Muscle layer of duodenum (tissue), 2 donors: ENCODE data around the gene TBCCD1.

Experiments used
- H3K27ac ChIP-seq: one replicate; pipeline ENCODE4 v1.7.0; 2013; ENCODE audit warnings: mild to moderate bottlenecking, low read length
- H3K27me3 ChIP-seq: one replicate; pipeline ENCODE4 v1.7.0; 2013; ENCODE audit warnings: low read depth, mild to moderate bottlenecking, control low read depth, low read length
- H3K36me3 ChIP-seq, 2 donors: one replicate each; pipeline ENCODE4 v1.7.0; 2013; ENCODE audit warnings: low read length in 2 of 2, control low read depth in 1 of 2, mild to moderate bottlenecking in 1 of 2; ENCODE audit not compliant: insufficient read depth in 2 of 2, control insufficient read depth in 1 of 2
- H3K4me1 ChIP-seq, 2 donors: one replicate each; pipeline ENCODE4 v1.7.0; 2013; ENCODE audit warnings: low read length in 2 of 2, mild to moderate bottlenecking in 2 of 2, control low read depth in 1 of 2, moderate library complexity in 1 of 2; ENCODE audit not compliant: insufficient read depth in 2 of 2, control insufficient read depth in 1 of 2
- H3K4me3 ChIP-seq, 2 donors: one replicate each; pipeline ENCODE4 v1.7.0; 2013; ENCODE audit warnings: low read length in 2 of 2, low read depth in 1 of 2, mild to moderate bottlenecking in 1 of 2
- H3K9me3 ChIP-seq, 2 donors: one replicate each; pipeline ENCODE4 v1.7.0; 2013; ENCODE audit warnings: low read length in 2 of 2, control low read depth in 1 of 2, mild to moderate bottlenecking in 1 of 2; ENCODE audit not compliant: control insufficient read depth in 1 of 2
- donor health status: healthy.

TBCCD1 gene

GRCh38 chr3:186514296-186515002 lies 52.7 kb downstream of the TBCCD1 start:
- Histone ChIP-seq H3K4me3 (no peak overlapping the region), H3K4me1 (no peaks in the 10 kb centered on the region), H3K36me3 (no peaks in the 10 kb centered on the region), H3K27ac (no peak overlapping the region), H3K27me3 (no peaks in the 10 kb centered on the region), H3K9me3 (peaks cover 0 to 6% of the 10 kb centered on the region in 2 donors)

DNA sequence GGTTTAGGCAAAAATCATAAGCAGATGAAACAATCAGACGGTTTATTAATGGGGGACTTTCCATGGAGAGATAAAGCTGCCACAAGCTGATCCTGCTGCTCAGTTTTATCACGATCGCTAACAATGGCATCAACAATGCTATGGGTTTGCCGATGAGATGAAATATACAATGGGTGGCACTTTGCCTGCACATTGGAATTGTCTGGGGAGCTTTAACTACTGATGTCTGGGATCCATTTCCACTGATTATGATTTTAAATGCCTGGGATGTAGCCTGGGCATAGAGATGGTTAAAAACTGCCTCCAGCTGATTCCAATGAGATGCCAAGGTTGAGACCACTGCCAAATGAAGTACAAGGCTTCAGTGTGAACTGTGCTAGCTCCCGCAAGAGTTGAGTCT lies 53.8 kb downstream of the TBCCD1 start:
- no peaks in the 10 kb centered on the region for H3K4me1 ChIP-seq
- no peaks in the 10 kb centered on the region for H3K36me3 ChIP-seq
- H3K27ac ChIP-seq: no peak overlapping the region

GRCh38 chr3:186512570-186513302 lies 54.4 kb downstream of the TBCCD1 start:
- H3K9me3 ChIP-seq: peaks cover 0 to 6% of the 10 kb centered on the region in 2 donors
- H3K4me1 ChIP-seq: no peaks in the 10 kb centered on the region
- H3K27me3 ChIP-seq: no peaks in the 10 kb centered on the region
- no peaks in the 10 kb centered on the region for H3K36me3 ChIP-seq
- no peak overlapping the region for H3K4me3 ChIP-seq
- H3K27ac ChIP-seq: no peak overlapping the region

More for the DNA sequence above, 53.8 kb downstream of the TBCCD1 start:
- Histone ChIP-seq H3K4me3 (no peak overlapping the region), H3K9me3 (peaks cover 0 to 6% of the 10 kb centered on the region in 2 donors), H3K27me3 (no peaks in the 10 kb centered on the region)

DNA sequence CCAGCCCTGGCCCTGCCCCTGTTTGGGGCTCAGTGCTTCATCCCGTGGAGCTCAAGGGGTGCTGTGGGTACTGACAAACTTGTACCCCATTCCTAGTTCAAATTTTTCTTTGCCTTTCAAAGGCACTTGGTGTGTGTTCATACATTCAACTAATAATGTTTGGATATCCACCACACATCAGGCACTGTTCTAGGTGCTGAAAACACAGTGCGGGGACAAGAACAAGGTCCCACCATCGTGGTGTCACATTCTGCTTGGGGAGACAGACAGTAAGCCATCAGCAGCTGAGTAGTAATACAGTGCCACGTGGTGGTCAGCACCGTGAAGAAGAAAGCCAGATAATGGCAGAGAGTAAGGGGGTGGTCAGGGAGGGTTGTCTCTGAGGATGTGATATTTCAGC lies 55.4 kb downstream of the TBCCD1 start:
- H3K27ac ChIP-seq: no peak overlapping the region
- H3K9me3 ChIP-seq: peaks cover 0 to 3% of the 10 kb centered on the region in 2 donors
- H3K36me3 ChIP-seq: no peaks in the 10 kb centered on the region
- H3K4me1 ChIP-seq: no peaks in the 10 kb centered on the region
- H3K27me3 ChIP-seq: no peaks in the 10 kb centered on the region
- no peak overlapping the region for H3K4me3 ChIP-seq

DNA sequence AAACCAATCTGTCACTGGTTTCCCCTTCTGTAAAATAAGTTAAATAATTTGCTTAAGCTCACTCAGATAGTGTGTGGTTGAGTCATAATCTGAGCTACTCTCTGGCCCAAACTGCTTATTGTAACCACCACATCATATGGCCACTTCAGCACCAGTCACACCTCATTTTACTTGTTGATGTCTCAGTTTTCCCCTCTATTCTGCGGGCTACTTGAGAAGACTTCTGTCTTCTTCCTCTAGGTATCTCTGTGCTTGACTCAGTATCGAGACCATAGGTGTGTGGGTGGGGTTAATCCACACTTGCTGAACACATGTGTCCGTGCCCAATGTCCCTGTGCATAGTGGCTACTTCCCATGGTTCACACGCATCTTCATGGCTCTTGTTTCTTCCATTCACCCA lies 55.9 kb downstream of the TBCCD1 start:
- no peaks in the 10 kb centered on the region for H3K27me3 ChIP-seq
- H3K4me3 ChIP-seq: no peak overlapping the region
- H3K27ac ChIP-seq: no peak overlapping the region
- no peaks in the 10 kb centered on the region for H3K36me3 ChIP-seq
- H3K9me3 ChIP-seq: no peaks in the 10 kb centered on the region
- no peaks in the 10 kb centered on the region for H3K4me1 ChIP-seq

GRCh38 chr3:186510374-186511079 lies 56.6 kb downstream of the TBCCD1 start:
- H3K4me3 ChIP-seq: no peak overlapping the region
- no peaks in the 10 kb centered on the region for H3K27me3 ChIP-seq
- no peak overlapping the region for H3K27ac ChIP-seq
- no peaks in the 10 kb centered on the region for H3K4me1 ChIP-seq
- H3K9me3 ChIP-seq: no peaks in the 10 kb centered on the region
- H3K36me3 ChIP-seq: no peaks in the 10 kb centered on the region

- Histone ChIP-seq H3K27me3 (no peaks in the 10 kb centered on the region), H3K4me3 (no peak overlapping the region), H3K36me3 (no peaks in the 10 kb centered on the region), H3K4me1 (no peaks in the 10 kb centered on the region), H3K27ac (no peak overlapping the region), H3K9me3 (no peaks in the 10 kb centered on the region)
These were observed 57.7 kb downstream of the TBCCD1 start for GRCh38 chr3:186509423-186509822.

DNA sequence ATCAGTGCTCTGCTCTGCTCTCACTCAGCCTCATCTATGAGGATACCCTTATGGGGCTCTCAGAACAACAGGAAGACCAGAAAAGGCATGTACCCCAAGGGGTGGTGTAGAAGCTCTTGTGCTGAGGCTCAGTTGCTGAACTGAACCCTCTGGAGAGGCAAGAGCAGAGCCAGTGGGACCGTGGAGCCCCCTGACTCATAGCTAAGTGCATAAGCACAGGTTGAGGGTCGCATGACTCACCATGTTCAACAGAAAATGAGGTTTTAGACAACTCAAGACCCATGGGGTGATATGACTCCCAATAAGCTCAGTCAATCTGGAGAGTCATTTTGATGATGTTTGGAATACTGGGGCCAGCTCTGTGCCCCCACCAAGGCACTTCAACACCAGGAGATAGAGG lies 60.3 kb downstream of the TBCCD1 start:
- no peak overlapping the region for H3K27ac ChIP-seq

DNA sequence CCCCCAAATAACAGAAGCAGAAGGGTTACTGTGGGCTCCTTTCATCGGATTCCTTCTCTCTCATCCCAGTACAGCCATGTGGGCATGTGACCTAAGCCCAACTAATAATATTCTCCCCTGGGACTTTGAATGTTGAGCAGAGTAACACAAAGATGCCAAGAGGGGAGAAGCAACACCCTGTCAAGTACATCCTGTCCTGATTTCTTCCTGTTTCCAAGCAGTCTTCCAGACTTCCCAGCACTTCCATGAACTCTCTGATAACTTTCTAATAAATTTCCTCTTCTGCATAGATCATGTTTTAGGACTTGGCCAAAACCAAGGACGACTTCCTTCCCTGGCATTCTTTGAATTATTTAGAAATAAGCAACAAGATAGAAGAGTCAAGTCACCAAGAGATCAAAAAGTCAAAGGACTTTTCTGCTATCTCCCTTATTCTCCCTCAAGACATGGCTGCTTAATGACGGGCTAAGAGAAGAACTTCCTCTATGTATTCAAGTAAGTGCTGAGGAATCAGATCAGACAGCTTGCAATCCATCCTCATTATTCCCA lies 60.9 kb downstream of the TBCCD1 start:
- Histone ChIP-seq H3K27ac (no peak overlapping the region), H3K27me3 (no peaks in the 10 kb centered on the region), H3K4me1 (no peaks in the 10 kb centered on the region), H3K4me3 (no peak overlapping the region), H3K36me3 (no peaks in the 10 kb centered on the region), H3K9me3 (no peaks in the 10 kb centered on the region)

More for the DNA sequence above, 60.3 kb downstream of the TBCCD1 start:
- Histone ChIP-seq H3K4me3 (no peak overlapping the region), H3K4me1 (no peaks in the 10 kb centered on the region), H3K9me3 (no peaks in the 10 kb centered on the region), H3K36me3 (no peaks in the 10 kb centered on the region), H3K27me3 (no peaks in the 10 kb centered on the region)

GRCh38 chr3:186502966-186503712 lies 64.0 kb downstream of the TBCCD1 start:
- Histone ChIP-seq H3K27me3 (no peaks in the 10 kb centered on the region), H3K4me3 (peak overlapping the region in 1 of 2 donors; percentile 2), H3K4me1 (no peaks in the 10 kb centered on the region), H3K36me3 (no peaks in the 10 kb centered on the region), H3K9me3 (no peaks in the 10 kb centered on the region), H3K27ac (no peak overlapping the region)
